ENCODE results near the gene CREB3L2. TPM values are rescaled to one million over a fixed set of nuclear protein-coding genes. Genes with fewer than 3 reads are reported as not detected.
A peak's percentile ranks its signal among the peaks of the same experiment; 100 is the strongest.

Gene CREB3L2
- polyA plus RNA-seq, 2 of the 4 experiments (the other 2 are of a cell fraction), result 16.3 to 32.2 TPM

DNA sequence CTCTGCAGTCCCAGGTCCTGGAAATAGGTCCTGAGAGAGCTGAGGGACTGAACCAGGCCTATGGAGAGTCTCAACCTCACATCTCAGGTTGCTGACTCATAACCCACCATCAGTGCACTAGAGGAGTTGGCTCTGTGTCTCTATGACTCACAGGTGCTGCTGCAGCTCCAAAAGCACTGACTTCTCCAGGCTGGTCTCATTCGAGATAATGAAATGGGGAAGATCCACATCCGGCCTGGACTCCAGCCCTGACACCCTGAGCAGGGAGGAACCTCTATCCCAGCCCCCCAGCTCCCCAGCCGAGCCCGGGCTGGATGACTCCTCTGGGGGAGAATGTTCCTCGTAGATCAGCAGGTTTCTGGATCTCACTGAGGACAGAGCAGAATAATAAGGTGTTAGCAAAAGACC, 119.6 kb downstream of the CREB3L2 start:
- FAIRE-seq, result no peak
- POLR2A ChIA-PET, result no interaction called here
- H3K27ac ChIP-seq, result peak overlapping the region; percentile 69 to 80
- 8% methylated on average over 5 of the region's 5 CpGs for WGBS (ENCODE audit: missing lambda C conversion rate)
- CTCF ChIA-PET, result interaction anchor here (1.1 to 2.4 kb wide), 5 partner anchors 12 to 276 kb away, joined by 3 to 8 read pairs (median 4); no protein-coding TSS in a partner anchor
- peak; percentile 94 to 96 for ATAC-seq
- peaks cover 15% of the 10 kb centered on the region for H3K9me3 ChIP-seq
- H3K4me1 ChIP-seq, result peaks cover 15% of the 10 kb centered on the region
- TF ChIP-seq ESRRA (IDR thresholded peaks at IDR 0.05; ENCODE audit: borderline replicate concordance, low read length), result no peak
- TF ChIP-seq GATA3 (IDR thresholded peaks at IDR 0.05; ENCODE audit: borderline replicate concordance), result 0 out of 2 replicates have a peak, but pooled peaks have one; percentile 14
- TF ChIP-seq, protein P1, sequence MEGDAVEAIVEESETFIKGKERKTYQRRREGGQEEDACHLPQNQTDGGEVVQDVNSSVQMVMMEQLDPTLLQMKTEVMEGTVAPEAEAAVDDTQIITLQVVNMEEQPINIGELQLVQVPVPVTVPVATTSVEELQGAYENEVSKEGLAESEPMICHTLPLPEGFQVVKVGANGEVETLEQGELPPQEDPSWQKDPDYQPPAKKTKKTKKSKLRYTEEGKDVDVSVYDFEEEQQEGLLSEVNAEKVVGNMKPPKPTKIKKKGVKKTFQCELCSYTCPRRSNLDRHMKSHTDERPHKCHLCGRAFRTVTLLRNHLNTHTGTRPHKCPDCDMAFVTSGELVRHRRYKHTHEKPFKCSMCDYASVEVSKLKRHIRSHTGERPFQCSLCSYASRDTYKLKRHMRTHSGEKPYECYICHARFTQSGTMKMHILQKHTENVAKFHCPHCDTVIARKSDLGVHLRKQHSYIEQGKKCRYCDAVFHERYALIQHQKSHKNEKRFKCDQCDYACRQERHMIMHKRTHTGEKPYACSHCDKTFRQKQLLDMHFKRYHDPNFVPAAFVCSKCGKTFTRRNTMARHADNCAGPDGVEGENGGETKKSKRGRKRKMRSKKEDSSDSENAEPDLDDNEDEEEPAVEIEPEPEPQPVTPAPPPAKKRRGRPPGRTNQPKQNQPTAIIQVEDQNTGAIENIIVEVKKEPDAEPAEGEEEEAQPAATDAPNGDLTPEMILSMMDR (IDR thresholded peaks at IDR 0.05), result no peak
- TF ChIP-seq JUNB (IDR thresholded peaks at IDR 0.05), result peak; percentile 63
- TF ChIP-seq, protein P2, sequence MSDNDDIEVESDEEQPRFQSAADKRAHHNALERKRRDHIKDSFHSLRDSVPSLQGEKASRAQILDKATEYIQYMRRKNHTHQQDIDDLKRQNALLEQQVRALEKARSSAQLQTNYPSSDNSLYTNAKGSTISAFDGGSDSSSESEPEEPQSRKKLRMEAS (IDR thresholded peaks at IDR 0.05), result 0 out of 2 replicates have a peak, but pooled peaks have one; percentile 28
- TF ChIP-seq, protein P3, sequence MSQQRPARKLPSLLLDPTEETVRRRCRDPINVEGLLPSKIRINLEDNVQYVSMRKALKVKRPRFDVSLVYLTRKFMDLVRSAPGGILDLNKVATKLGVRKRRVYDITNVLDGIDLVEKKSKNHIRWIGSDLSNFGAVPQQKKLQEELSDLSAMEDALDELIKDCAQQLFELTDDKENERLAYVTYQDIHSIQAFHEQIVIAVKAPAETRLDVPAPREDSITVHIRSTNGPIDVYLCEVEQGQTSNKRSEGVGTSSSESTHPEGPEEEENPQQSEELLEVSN (IDR thresholded peaks at IDR 0.05; ENCODE audit: borderline replicate concordance, low read depth), result no peak
- TF ChIP-seq FOSL2 (IDR thresholded peaks at IDR 0.05), result peak; percentile 61
- peak; percentile 74 for TF ChIP-seq FOSL2 (CRISPR knock-in tag; IDR thresholded peaks at IDR 0.05)
- TF ChIP-seq EP300 (IDR thresholded peaks at IDR 0.05), result no peak
- no peak for TF ChIP-seq HOXB13 (CRISPR knock-in tag; IDR thresholded peaks at IDR 0.05; ENCODE audit: low read depth)
- no peak for TF ChIP-seq FOXS1 (CRISPR knock-in tag; IDR thresholded peaks at IDR 0.05)
- no peak for TF ChIP-seq BHLHE40 (IDR thresholded peaks at IDR 0.05; ENCODE audit: low read depth, low read length)
- peak; percentile 41 for TF ChIP-seq MAFK (IDR thresholded peaks at IDR 0.05; ENCODE audit: partially characterized antibody)
- TF ChIP-seq ZSCAN20 (CRISPR knock-in tag; IDR thresholded peaks at IDR 0.05), result no peak
- no peak for TF ChIP-seq TP53 (CRISPR knock-in tag; IDR thresholded peaks at IDR 0.05)
- no peak for TF ChIP-seq HDAC2 (IDR thresholded peaks at IDR 0.05)
- no peak for TF ChIP-seq CBX2 (IDR thresholded peaks at IDR 0.05; ENCODE audit: borderline replicate concordance, low read depth)
- TF ChIP-seq, protein P4, sequence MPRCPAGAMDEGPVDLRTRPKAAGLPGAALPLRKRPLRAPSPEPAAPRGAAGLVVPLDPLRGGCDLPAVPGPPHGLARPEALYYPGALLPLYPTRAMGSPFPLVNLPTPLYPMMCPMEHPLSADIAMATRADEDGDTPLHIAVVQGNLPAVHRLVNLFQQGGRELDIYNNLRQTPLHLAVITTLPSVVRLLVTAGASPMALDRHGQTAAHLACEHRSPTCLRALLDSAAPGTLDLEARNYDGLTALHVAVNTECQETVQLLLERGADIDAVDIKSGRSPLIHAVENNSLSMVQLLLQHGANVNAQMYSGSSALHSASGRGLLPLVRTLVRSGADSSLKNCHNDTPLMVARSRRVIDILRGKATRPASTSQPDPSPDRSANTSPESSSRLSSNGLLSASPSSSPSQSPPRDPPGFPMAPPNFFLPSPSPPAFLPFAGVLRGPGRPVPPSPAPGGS (IDR thresholded peaks at IDR 0.05), result no peak
- peak; percentile 74 to 84 for DNase-seq (ENCODE audit: low read depth in 1 of 2, low spot score in 1 of 2)
- H3K4me3 ChIP-seq, result no peak overlapping the region
- peak overlapping the region; percentile 62 for H3K4me2 ChIP-seq

DNA sequence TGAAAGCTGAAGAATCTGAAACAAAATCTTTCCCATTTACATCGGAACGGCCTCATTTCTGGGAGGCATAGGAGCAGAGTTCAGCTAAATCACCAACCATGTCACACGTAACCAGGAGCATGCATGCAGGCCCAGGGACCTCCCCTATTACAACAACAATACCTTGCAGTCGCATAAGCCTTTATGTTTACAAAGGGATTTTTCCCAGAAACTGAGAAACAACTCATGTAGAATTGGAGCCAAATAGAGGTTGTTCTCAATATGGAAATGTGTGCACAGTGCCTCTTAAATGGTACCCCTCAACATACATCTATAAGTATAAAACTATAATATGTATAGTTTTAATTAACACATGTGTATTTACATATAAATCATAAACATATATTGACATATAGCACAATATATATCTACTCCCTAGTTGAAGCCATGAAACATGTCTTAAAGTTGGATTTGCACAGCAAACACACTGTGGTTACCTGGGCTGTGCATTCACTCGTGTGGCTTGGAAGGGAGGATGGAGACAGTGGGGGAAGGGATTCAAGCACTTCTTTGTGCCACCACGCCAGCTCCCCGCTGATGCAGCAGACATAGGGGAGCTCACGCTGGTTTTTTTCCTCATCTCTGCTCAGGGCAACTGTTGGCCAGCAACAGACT, 120.2 kb downstream of the CREB3L2 start:
- Histone ChIP-seq H3K27ac (peak overlapping the region; percentile 56 to 80; a peak in 5 of 6 replicates), H3K4me2 (peak overlapping the region; percentile 62; the same call in 2 of the 3 replicates), H3K9me3 (peaks cover 15% of the 10 kb centered on the region), H3K4me1 (peaks cover 15% of the 10 kb centered on the region), H3K4me3 (no peak overlapping the region)
- ChIA-PET CTCF (interaction anchor here (1.1 to 2.4 kb wide), 5 partner anchors 11 to 276 kb away, joined by 3 to 8 read pairs (median 4); no protein-coding TSS in a partner anchor), POLR2A (no interaction called here)
- no peak for DNase-seq (ENCODE audit: low read depth in 1 of 2, low spot score in 1 of 2)
- ATAC-seq, result no peak
- WGBS (ENCODE audit: missing lambda C conversion rate), result 78% methylated on average over 8 of the region's 8 CpGs
- no peak for FAIRE-seq
- TF ChIP-seq, protein P5, sequence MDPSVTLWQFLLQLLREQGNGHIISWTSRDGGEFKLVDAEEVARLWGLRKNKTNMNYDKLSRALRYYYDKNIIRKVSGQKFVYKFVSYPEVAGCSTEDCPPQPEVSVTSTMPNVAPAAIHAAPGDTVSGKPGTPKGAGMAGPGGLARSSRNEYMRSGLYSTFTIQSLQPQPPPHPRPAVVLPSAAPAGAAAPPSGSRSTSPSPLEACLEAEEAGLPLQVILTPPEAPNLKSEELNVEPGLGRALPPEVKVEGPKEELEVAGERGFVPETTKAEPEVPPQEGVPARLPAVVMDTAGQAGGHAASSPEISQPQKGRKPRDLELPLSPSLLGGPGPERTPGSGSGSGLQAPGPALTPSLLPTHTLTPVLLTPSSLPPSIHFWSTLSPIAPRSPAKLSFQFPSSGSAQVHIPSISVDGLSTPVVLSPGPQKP (IDR thresholded peaks at IDR 0.05; ENCODE audit: low read depth, low read length), result no peak
- TF ChIP-seq HOXA7 (CRISPR knock-in tag; IDR thresholded peaks at IDR 0.05) (no peak), PHF8 (IDR thresholded peaks at IDR 0.05; ENCODE audit: borderline replicate concordance, low read depth) (no peak), FOSL2 (IDR thresholded peaks at IDR 0.05) (no peak), FOSL2 (CRISPR knock-in tag; IDR thresholded peaks at IDR 0.05) (no peak), JUN (IDR thresholded peaks at IDR 0.05) (no peak), NR3C1 (IDR thresholded peaks at IDR 0.05) (no peak), ZSCAN20 (CRISPR knock-in tag; IDR thresholded peaks at IDR 0.05) (no peak), MAZ (IDR thresholded peaks at IDR 0.05; ENCODE audit: borderline replicate concordance, low read depth, low read length) (no peak), ZC3H11A (IDR thresholded peaks at IDR 0.05) (no peak), ZFP36 (IDR thresholded peaks at IDR 0.05; ENCODE audit: borderline replicate concordance, partially characterized antibody) (no peak), HEYL (CRISPR knock-in tag; IDR thresholded peaks at IDR 0.05) (no peak), EHMT2 (IDR thresholded peaks at IDR 0.05; ENCODE audit: low read depth) (no peak), BHLHE40 (IDR thresholded peaks at IDR 0.05; ENCODE audit: low read depth, low read length) (no peak), FOSB (CRISPR knock-in tag; IDR thresholded peaks at IDR 0.05) (no peak), ESRRA (IDR thresholded peaks at IDR 0.05; ENCODE audit: borderline replicate concordance, low read length) (no peak), CEBPB (IDR thresholded peaks at IDR 0.05) (no peak), RNF2 (IDR thresholded peaks at IDR 0.05; ENCODE audit: borderline replicate concordance, low read depth) (no peak)
- TF ChIP-seq, protein P6, sequence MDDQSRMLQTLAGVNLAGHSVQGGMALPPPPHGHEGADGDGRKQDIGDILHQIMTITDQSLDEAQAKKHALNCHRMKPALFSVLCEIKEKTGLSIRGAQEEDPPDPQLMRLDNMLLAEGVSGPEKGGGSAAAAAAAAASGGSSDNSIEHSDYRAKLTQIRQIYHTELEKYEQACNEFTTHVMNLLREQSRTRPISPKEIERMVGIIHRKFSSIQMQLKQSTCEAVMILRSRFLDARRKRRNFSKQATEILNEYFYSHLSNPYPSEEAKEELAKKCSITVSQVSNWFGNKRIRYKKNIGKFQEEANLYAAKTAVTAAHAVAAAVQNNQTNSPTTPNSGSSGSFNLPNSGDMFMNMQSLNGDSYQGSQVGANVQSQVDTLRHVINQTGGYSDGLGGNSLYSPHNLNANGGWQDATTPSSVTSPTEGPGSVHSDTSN (IDR thresholded peaks at IDR 0.05), result no peak
- TF ChIP-seq, protein P2 (IDR thresholded peaks at IDR 0.05), result no peak

Data from A549 (cell line).